Measurements from ENCODE around the gene ALG1. TPM values are rescaled to one million over a fixed set of nuclear protein-coding genes. Genes with fewer than 3 reads are reported as not detected.
"Not testable (repeated sequence)": the region's sequence is repeated elsewhere in the genome, so short reads cannot be mapped to it uniquely, and the experiment has no call there.

ALG1 gene
- total and polyA plus RNA-seq, 2 donors from 2014 or later = 23.4 to 26.4 TPM

- H3K4me3 ChIP-seq (ENCODE audit: low read length in 3 of 3) = no peak overlapping the region
- TF ChIP-seq, protein P1, sequence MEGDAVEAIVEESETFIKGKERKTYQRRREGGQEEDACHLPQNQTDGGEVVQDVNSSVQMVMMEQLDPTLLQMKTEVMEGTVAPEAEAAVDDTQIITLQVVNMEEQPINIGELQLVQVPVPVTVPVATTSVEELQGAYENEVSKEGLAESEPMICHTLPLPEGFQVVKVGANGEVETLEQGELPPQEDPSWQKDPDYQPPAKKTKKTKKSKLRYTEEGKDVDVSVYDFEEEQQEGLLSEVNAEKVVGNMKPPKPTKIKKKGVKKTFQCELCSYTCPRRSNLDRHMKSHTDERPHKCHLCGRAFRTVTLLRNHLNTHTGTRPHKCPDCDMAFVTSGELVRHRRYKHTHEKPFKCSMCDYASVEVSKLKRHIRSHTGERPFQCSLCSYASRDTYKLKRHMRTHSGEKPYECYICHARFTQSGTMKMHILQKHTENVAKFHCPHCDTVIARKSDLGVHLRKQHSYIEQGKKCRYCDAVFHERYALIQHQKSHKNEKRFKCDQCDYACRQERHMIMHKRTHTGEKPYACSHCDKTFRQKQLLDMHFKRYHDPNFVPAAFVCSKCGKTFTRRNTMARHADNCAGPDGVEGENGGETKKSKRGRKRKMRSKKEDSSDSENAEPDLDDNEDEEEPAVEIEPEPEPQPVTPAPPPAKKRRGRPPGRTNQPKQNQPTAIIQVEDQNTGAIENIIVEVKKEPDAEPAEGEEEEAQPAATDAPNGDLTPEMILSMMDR (IDR thresholded peaks at IDR 0.05; ENCODE audit: borderline replicate concordance, extremely low read depth, insufficient read depth) = no peak
- H3K9ac ChIP-seq (ENCODE audit: low read length in 3 of 3) = no peak overlapping the region
- FAIRE-seq = no peak
- no peaks in the 10 kb centered on the region for H3K9me3 ChIP-seq (ENCODE audit: control insufficient read depth in 2 of 3, insufficient read depth in 1 of 3, low read length in 3 of 3)
- H3K27me3 ChIP-seq (ENCODE audit: control insufficient read depth, insufficient read depth, low read length) = no peaks in the 10 kb centered on the region
- H3K4me1 ChIP-seq (ENCODE audit: control insufficient read depth in 2 of 3, insufficient read depth in 2 of 3, low read depth in 1 of 3, low read length in 3 of 3) = peaks cover 0 to 9% (median 6%) of the 10 kb centered on the region in 3 donors
- H3K27ac ChIP-seq (ENCODE audit: low read depth in 2 of 2, low read length in 2 of 2) = no peak overlapping the region
- peaks cover 0 to 15% (median 8%) of the 10 kb centered on the region in 3 donors for H3K36me3 ChIP-seq (ENCODE audit: control insufficient read depth in 2 of 3, insufficient read depth in 3 of 3, low read length in 3 of 3)
- intact Hi-C loops (cut with DNase I) = no loop called here
- no peak for DNase-seq
These were observed 1.6 kb downstream of the ALG1 start for GRCh38 chr16:5073279-5073629.

GRCh38 chr16:5073771-5074170, 2.1 kb downstream of the ALG1 start:
- H3K9me3 ChIP-seq (ENCODE audit: control insufficient read depth in 2 of 3, insufficient read depth in 1 of 3, low read length in 3 of 3); DNase-seq; H3K27ac ChIP-seq (ENCODE audit: low read depth in 2 of 2, low read length in 2 of 2); H3K4me1 ChIP-seq (ENCODE audit: control insufficient read depth in 2 of 3, insufficient read depth in 2 of 3, low read depth in 1 of 3, low read length in 3 of 3); H3K4me3 ChIP-seq (ENCODE audit: low read length in 3 of 3); H3K9ac ChIP-seq (ENCODE audit: low read length in 3 of 3); H3K27me3 ChIP-seq (ENCODE audit: control insufficient read depth, insufficient read depth, low read length); FAIRE-seq; intact Hi-C loops (cut with DNase I): not testable (repeated sequence)
- H3K36me3 ChIP-seq (ENCODE audit: control insufficient read depth in 2 of 3, insufficient read depth in 3 of 3, low read length in 3 of 3) = peaks cover 0 to 15% (median 8%) of the 10 kb centered on the region in 3 donors

DNA sequence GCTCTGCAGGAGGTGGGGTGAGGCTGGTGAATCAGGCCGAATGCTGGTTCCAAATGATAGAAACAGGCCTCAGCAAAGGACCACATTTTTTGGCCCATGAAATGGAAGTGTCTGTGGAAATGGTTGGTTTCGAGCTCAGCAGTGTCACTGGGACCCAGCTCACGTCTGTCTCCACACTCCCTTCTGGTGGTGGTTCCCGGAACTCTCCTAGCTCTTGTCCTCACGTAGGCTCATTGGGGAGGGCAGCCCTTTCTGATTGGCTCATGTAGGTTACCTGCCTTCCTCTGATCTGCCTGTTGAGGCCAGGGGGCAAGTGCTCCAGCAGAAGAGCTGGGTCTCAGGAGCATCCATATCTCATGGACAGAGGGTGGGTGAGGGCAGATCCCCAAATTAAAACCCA, 4.0 kb downstream of the ALG1 start:
- Histone ChIP-seq H3K4me1 (ENCODE audit: control insufficient read depth in 2 of 3, insufficient read depth in 2 of 3, low read depth in 1 of 3, low read length in 3 of 3) (peaks cover 0 to 9% (median 6%) of the 10 kb centered on the region in 3 donors), H3K27ac (ENCODE audit: low read depth in 2 of 2, low read length in 2 of 2) (no peak overlapping the region), H3K36me3 (ENCODE audit: control insufficient read depth in 2 of 3, insufficient read depth in 3 of 3, low read length in 3 of 3) (peaks cover 0 to 15% (median 8%) of the 10 kb centered on the region in 3 donors), H3K4me3 (ENCODE audit: low read length in 3 of 3) (no peak overlapping the region), H3K9me3 (ENCODE audit: control insufficient read depth in 2 of 3, insufficient read depth in 1 of 3, low read length in 3 of 3) (no peaks in the 10 kb centered on the region), H3K9ac (ENCODE audit: low read length in 3 of 3) (no peak overlapping the region), H3K27me3 (ENCODE audit: control insufficient read depth, insufficient read depth, low read length) (no peaks in the 10 kb centered on the region)
- intact Hi-C loops (cut with DNase I) = no loop called here
- no peak for FAIRE-seq
- no peak for DNase-seq
- TF ChIP-seq, protein P1 (IDR thresholded peaks at IDR 0.05; ENCODE audit: borderline replicate concordance, extremely low read depth, insufficient read depth) = no peak

DNA sequence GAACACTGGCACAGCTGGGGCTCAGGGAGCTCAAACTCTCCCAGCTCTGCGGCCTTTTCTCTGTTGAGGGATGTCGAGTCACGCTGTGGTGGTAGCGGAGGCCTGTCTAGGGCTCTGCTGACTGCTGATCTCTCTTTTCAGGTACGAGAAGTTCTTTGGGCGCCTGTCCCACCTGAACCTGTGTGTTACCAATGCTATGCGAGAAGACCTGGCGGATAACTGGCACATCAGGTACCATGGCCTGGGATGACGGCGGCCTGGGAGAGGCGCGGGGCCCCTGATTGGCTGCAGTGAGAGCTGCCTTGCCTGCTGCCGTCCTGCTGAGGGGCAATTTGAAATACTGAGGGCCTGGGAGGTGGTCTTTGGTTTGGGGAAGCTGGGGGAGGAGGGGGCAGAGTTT, 5.7 kb downstream of the ALG1 start:
- intact Hi-C loops (cut with DNase I) = no loop called here
- Histone ChIP-seq H3K4me1 (ENCODE audit: control insufficient read depth in 2 of 3, insufficient read depth in 2 of 3, low read depth in 1 of 3, low read length in 3 of 3) (peaks cover 0 to 4% (median 0%) of the 10 kb centered on the region in 3 donors), H3K9ac (ENCODE audit: low read length in 3 of 3) (no peak overlapping the region), H3K36me3 (ENCODE audit: control insufficient read depth in 2 of 3, insufficient read depth in 3 of 3, low read length in 3 of 3) (peaks cover 0 to 15% (median 8%) of the 10 kb centered on the region in 3 donors), H3K27ac (ENCODE audit: low read depth in 2 of 2, low read length in 2 of 2) (no peak overlapping the region), H3K27me3 (ENCODE audit: control insufficient read depth, insufficient read depth, low read length) (no peaks in the 10 kb centered on the region), H3K9me3 (ENCODE audit: control insufficient read depth in 2 of 3, insufficient read depth in 1 of 3, low read length in 3 of 3) (no peaks in the 10 kb centered on the region), H3K4me3 (ENCODE audit: low read length in 3 of 3) (no peak overlapping the region)
- TF ChIP-seq, protein P1 (IDR thresholded peaks at IDR 0.05; ENCODE audit: borderline replicate concordance, extremely low read depth, insufficient read depth) = no peak
- FAIRE-seq (no peak), DNase-seq (no peak)

Data from kidney (tissue), 14 donors.